D721Med (cell line): ENCODE data around the gene COX6B2.

Source experiments
- DNase-seq: peaks from one replicate; pipeline ENCODE4 v3.0.0; 2011; ENCODE audit warnings: low spot score; ENCODE audit not compliant: insufficient read length
- FAIRE-seq: peaks from 2 replicates; lab custom pipeline; 2011; peaks lifted over from hg19 to GRCh38; lab: Jason Lieb, UNC
- CTCF ChIP-seq: IDR thresholded peaks from 2 replicates; pipeline ENCODE4 v1.5.1; 2012; ENCODE audit warnings: mild to moderate bottlenecking, control low read depth; ENCODE audit not compliant: insufficient read depth; ENCODE audit errors: missing control alignments

The COX6B2 gene

GRCh38 chr19:55344444-55344843 lies 10.1 kb downstream of the COX6B2 start:
- DNase-seq (no peak), FAIRE-seq (no peak)
- no peak for TF ChIP-seq CTCF

- TF ChIP-seq CTCF = no peak
- FAIRE-seq (no peak), DNase-seq (no peak)
These were observed 12.7 kb downstream of the COX6B2 start for GRCh38 chr19:55341595-55342531.

- FAIRE-seq = no peak
- DNase-seq = peak; percentile 94
- no peak for TF ChIP-seq CTCF
These were observed 13.3 kb downstream of the COX6B2 start for GRCh38 chr19:55341171-55341588.

- no peak for FAIRE-seq
- TF ChIP-seq CTCF = peak; percentile 24
- DNase-seq = no peak
These were observed 13.8 kb downstream of the COX6B2 start for GRCh38 chr19:55340784-55341147.

GRCh38 chr19:55339889-55340783 lies 14.4 kb downstream of the COX6B2 start:
- FAIRE-seq = no peak
- TF ChIP-seq CTCF = no peak
- DNase-seq = no peak

GRCh38 chr19:55339105-55339888 lies 15.2 kb downstream of the COX6B2 start, which contains the start of gene KMT5C:
Gene KMT5C (plus strand): TSS chr19:55339876. CDS start chr19:55341937, 2,061 bp downstream.
- FAIRE-seq (peak; percentile 63), DNase-seq (peak; percentile 86)
- TF ChIP-seq CTCF = peak; percentile 4
